GM21381 (cell line): ENCODE results near the gene CHAT.

Experiments used
- ATAC-seq: cut with Tn5 transposase; IDR thresholded peaks from one replicate; pipeline ENCODE4 v1.9.1; 2021; ENCODE audit warnings: mild to moderate bottlenecking, moderate library complexity; ENCODE audit not compliant: unreplicated experiment

Gene CHAT

GRCh38 chr10:49613882-49614241, at the start of gene CHAT:
Gene CHAT (plus strand): TSS chr10:49614037. CDS start chr10:49614190, 153 bp downstream.
- no peak for ATAC-seq

GRCh38 chr10:49564461-49565009, 49.3 kb upstream of the CHAT start:
- ATAC-seq, result no peak

DNA sequence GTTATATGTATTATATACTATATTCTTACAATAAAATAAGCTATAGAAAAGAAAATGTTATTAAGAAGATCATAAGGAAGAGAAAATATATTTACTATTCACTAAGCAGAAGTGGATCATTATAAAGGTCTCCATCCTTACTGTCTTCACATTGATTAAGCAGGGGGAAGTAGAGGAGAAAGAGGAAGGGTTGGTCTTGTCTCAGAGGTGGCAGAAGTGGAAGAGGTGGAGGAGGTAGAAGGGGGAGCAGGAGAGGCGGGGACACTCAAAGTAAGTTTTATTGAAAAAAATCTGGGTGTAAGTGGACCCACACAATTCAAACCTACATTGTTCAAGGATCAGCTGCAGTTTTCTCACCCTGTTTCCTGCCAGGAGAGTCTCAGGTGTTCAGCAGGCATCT, 46.0 kb upstream of the CHAT start:
- ATAC-seq, result peak; percentile 27

- peak; percentile 68 for ATAC-seq
Measured at GRCh38 chr10:49568235-49568634, 45.6 kb upstream of the CHAT start.

DNA sequence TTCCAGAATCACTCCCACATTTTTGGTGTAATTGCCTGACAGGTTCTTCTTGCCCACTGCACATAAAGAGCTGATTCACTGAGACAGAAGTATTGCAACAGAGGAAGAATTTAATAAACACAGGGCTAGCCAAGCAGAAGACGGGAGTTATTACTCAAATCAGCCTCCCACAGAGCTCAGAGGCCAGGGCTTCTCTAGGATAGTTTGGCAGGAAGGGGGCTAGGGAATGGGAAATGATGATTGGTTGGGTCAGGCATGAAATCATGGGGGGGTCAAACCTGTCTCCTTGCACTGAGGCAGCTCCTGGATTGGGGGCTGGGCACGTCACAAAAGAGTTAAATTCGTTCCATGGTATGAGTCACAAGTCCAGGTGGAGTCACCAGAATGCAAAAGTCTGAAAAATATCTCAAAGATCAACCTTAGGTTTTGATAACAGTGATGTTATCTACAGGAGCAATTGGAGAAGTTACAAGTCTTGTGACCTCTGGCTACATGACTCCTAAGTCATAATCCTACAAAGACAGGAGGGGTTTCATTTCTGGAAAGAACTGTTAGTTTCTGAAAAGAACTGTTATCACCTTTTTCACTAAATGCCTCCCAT, 44.7 kb upstream of the CHAT start:
- ATAC-seq, result no peak

GRCh38 chr10:49571388-49571787, 42.4 kb upstream of the CHAT start:
- ATAC-seq, result no peak

- no peak for ATAC-seq
Measured at GRCh38 chr10:49572594-49573114, 41.2 kb upstream of the CHAT start.

- ATAC-seq, result no peak
Measured at GRCh38 chr10:49575489-49576072, 38.3 kb upstream of the CHAT start.

- ATAC-seq, result no peak
Measured at GRCh38 chr10:49577182-49577925, 36.5 kb upstream of the CHAT start.

GRCh38 chr10:49578392-49578791, 35.4 kb upstream of the CHAT start:
- ATAC-seq, result no peak

GRCh38 chr10:49579621-49580020, 34.2 kb upstream of the CHAT start:
- no peak for ATAC-seq

DNA sequence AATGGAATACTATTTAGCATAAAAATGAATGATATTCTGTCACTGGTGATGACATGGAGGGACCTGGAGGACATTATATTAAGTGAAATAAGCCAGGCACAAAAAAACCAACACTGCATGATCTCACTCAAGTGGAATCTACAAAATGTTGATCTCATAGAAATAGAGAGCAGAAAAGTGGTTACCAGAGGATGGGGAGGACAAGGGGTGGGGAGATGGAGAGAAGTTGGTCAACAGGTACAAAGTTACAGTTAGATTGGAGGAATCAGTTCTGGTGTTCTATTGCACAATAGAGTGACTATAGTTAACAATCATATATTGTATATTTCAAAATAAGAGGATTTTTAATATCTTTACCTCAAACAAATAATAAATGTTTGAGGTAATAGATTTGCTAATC, 28.4 kb upstream of the CHAT start:
- no peak for ATAC-seq

- ATAC-seq, result no peak
Measured at GRCh38 chr10:49587981-49588380, 25.9 kb upstream of the CHAT start.

DNA sequence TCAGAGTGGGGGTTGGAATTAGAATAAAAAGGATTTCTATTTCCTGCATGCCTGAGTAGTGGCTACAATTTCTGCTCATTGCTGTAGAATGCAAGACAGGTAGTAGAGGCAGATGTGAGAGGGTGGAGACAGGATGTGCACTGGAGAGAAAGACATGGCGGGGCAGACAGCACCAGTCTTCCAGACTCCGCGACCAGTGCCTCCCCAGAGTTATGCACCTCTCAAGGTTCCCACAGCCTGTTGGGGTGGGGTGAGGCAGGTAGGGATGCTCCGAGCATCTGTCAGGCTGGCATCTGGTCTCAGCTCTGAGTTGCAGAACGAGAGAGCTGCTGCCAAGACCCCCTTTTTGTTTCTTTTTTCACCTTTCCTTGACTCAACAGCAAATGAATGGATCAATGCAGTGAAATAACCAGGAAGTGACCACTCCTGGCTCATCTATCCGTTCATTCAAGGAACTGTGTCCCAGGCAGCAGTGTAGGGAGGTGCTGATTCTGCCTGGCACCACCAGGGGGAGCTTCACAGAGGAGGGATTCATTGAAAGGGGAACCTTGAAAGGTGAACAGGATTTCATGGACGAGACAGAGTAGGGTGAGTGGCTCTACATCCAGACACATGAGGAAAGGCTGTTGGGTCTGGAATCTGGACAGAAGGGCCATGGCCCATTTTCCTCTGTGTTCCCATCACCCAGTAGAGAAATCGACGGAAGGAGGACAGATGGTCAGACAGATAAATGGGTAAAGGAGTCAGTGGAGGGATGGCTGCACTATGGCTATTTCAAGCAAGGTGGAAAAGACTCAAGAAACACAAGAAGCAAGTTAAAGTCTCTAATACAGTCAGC, 20.9 kb upstream of the CHAT start:
- ATAC-seq, result peak; percentile 69

GRCh38 chr10:49593564-49593875, 20.3 kb upstream of the CHAT start:
- no peak for ATAC-seq

GRCh38 chr10:49593998-49594397, 19.8 kb upstream of the CHAT start:
- no peak for ATAC-seq

GRCh38 chr10:49594594-49594993, 19.2 kb upstream of the CHAT start:
- no peak for ATAC-seq

DNA sequence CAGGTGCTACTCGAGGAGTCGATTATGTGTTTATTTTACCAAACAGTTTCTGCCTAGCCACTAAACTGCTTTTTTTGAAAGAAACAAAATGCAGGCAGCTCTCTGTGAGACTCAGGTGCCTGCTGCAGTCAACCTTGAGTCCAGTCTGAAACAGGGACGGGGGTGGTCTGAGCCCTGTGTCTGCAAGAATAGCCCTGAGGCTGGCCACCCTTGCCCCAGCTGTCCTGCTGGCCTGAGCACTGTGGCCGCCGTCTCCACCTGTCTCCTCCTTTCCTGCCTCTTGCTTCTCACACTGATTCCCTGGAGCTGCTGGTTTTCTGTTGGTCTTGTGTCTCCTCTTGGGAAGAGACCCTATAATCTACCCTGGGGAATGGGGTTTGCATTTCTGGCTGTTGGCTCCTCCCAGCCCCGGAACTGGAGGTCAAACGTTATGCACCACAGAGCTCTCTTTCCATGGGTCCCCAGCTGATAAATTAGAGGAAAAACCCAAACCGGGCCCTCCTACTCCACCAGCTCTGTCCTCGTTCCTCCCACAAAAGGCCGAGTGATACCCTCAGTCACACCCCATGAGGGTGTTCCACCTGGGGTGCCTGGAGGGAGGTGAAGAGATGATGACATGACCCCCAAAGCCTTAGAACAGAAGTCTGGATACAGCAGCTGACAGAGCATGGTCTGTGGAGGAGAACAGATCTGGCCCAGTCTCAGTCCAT, 18.7 kb upstream of the CHAT start:
- ATAC-seq, result no peak

DNA sequence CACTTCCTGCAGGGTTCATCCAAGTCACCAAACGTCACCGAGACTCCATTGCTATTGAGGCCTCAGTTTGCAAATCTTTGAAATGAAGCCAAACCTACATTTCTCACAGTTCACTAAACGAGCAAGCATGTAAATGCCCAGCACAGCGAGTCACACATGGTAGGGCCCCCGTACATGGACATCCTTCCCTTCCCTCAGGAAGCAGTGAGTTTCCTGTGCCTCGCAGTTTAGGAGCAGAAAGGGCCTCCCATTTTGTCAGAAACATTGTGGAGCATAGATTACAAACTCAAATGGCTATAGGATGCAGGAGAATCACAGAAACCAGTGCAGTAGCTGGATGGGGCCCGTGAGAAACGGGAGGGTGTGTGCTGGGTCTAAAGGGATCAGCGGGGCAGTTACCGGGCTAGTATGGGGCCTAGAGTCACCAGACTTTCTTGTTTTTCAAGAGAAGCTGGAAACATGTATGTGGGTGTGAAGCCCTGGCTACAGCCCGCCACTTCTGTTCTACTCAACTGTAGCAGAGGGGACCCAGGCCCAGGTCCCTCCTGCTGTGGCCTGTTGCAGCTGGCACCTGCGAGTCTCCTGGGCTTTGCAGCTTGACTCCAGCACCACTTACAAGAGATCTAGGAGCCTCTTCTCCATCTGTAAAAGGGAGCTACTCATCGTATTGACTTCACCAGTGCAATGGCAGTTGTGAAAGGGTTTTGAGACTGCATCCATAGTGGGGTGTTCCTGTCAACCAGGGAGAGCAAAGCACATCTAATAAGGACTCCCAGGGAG, 17.9 kb upstream of the CHAT start:
- ATAC-seq, result no peak

DNA sequence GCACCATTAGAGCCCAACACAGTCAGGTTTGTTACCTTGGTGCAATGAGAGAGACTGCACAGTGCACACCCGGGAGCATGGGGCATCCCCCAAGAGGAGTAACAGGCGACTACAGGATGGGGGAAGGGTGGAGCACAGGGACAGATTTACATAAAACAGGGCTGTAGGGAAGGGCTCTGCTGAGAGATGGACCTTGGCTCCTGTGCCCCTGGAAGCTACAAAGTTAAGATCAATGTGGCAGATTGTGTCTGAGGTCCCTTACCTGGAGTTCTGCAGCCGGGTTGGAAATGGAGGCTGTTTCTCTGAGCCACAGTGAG, 17.4 kb upstream of the CHAT start:
- no peak for ATAC-seq
